RWPE1 (cell line): Measurements from ENCODE around the gene MMGT1.

Experiments
- CTCF ChIA-PET: fragments of 350-600 bp; sonication (Branson Sonifier 250); formaldehyde crosslinking; extraction: SDS; loops from one replicate; lab custom pipeline; 2021; lab: Yijun Ruan, JAX
- POLR2A ChIA-PET: fragments of 400-600 bp; formaldehyde crosslinking; extraction: SDS; loops from one replicate; lab custom pipeline; 2020; ENCODE audit warnings: antibody characterized with exemption; ENCODE audit not compliant: low non-redundant PET; lab: Yijun Ruan, JAX
- DNase-seq: peaks from one replicate; pipeline ENCODE4 v3.0.0; 2012; ENCODE audit warnings: low spot score
- H3K27ac ChIP-seq: fragments of 450-650 bp; 2 replicates; pipeline ENCODE4 v1.5.1; 2017
- TF ChIP-seq, protein P1 (sequence below): fragments of 450-650 bp; conservative IDR thresholded peaks from 2 replicates; pipeline ENCODE4 v1.5.1; 2017; ENCODE audit warnings: low read depth, mild to moderate bottlenecking

Gene MMGT1

DNA sequence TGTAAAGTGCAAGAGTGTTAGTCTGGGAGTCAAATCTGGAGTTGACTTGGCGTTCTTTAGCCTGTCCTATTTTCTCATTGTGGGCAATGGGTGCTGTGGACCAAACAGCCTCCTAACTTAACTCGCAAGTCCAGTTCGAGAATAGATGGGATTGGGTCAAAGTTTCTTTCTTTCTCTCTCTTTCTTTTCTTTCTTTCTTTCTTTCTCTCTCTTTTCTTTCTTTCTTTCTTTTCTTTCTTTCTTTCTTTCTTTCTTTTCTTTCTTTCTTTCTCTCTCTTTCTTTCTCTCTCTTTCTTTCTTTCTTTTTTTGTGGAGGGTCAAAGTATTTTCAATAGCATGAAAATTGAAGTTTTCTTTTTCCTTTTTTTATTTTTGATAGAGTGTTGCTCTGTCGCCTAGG is 14.5 kb upstream of the MMGT1 start:
- no peak for DNase-seq

DNA sequence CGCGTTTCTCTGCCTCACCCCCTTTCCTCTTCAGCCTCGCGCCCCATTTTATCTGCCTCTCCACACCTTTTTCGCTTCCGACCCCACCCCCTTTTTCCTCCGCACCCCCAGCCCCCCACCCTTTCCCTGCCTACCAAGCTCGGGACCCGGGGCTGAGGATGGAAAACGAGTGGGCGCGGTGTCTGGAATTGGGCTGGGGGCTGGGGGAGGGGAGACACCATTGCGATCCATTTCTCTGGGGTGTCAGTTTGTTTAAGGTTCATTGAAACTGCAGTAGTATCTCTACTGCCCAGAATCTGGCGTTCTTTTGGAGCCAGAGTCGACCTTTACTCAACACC is 12.2 kb upstream of the MMGT1 start:
- no peak for DNase-seq
- ChIA-PET POLR2A (no interaction called here), CTCF (no interaction called here)
- H3K27ac ChIP-seq, result peak overlapping the region; percentile 78
- TF ChIP-seq, protein P1, sequence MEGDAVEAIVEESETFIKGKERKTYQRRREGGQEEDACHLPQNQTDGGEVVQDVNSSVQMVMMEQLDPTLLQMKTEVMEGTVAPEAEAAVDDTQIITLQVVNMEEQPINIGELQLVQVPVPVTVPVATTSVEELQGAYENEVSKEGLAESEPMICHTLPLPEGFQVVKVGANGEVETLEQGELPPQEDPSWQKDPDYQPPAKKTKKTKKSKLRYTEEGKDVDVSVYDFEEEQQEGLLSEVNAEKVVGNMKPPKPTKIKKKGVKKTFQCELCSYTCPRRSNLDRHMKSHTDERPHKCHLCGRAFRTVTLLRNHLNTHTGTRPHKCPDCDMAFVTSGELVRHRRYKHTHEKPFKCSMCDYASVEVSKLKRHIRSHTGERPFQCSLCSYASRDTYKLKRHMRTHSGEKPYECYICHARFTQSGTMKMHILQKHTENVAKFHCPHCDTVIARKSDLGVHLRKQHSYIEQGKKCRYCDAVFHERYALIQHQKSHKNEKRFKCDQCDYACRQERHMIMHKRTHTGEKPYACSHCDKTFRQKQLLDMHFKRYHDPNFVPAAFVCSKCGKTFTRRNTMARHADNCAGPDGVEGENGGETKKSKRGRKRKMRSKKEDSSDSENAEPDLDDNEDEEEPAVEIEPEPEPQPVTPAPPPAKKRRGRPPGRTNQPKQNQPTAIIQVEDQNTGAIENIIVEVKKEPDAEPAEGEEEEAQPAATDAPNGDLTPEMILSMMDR, result no peak

More for the DNA sequence above, 14.5 kb upstream of the MMGT1 start:
- ChIA-PET POLR2A (no interaction called here), CTCF (no interaction called here)
- TF ChIP-seq, protein P1, result no peak
- no peak overlapping the region for H3K27ac ChIP-seq

DNA sequence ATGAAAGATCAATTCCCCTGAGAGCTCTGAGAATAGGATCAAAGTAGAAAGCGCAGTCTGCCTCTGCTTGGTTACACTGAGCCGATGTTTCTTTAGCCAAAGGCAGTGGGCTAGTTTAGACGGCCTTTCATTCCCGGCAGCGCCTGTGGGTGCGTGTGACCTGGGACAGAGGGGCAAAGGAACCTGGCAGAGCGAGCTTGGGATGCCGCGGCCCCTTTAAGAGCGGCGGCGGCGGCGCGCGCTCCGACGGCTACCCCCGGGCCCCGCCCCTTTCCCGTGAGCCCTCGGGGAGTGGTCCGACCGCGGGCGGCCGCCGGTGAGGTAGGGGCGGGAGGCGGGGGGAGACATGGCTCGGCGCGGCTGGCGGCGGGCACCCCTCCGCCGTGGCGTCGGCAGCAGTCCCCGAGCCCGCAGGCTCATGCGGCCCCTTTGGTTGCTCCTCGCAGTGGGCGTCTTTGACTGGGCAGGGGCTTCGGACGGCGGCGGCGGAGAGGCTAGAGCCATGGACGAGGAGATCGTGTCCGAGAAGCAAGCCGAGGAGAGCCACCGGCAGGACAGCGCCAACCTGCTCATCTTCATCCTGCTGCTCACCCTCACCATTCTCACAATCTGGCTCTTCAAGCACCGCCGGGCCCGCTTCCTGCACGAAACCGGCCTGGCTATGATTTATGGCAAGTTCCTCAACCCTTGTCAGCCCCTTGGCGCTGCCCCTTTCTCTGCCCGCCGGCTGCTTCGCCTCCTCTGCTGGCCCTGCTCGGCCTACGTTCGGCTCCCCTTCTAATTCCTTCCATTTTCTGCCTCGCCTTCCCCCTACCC is 11.6 kb upstream of the MMGT1 start, which contains the start of gene SLC9A6:
Gene SLC9A6, plus strand, starts transcription at position 279 of the 816 bp plus-strand sequence. Its CDS starts 224 bp downstream, at position 503.
- TF ChIP-seq, protein P1, result no peak
- ChIA-PET CTCF (no interaction called here), POLR2A (no interaction called here)
- peak within 1 kb of the TSS; percentile 78 for H3K27ac ChIP-seq
- peak; percentile 66 for DNase-seq

DNA sequence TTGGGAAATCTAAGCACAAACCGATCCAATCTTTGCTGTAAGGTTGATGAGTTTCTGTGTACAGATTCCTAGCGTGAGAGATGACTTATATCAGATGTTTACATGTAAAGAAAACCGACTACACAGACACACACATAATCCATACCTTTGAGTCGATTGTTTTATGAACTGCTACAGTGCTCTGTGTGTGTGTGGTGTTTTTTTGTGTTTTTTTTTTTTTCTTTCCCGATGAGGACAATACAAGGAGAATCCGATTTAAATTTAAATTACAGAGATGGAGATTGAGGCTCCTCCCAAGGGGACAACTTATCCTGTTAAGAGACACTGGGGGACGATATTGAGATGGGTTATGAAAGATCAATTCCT is 11.0 kb upstream of the MMGT1 start:
- peak overlapping the region; percentile 78 for H3K27ac ChIP-seq
- ChIA-PET POLR2A (no interaction called here), CTCF (interaction anchor here (1.0 kb wide), 1 partner anchor 15 kb away, joined by 4 read pairs; no protein-coding TSS in a partner anchor)
- no peak for DNase-seq
- TF ChIP-seq, protein P1, result no peak

DNA sequence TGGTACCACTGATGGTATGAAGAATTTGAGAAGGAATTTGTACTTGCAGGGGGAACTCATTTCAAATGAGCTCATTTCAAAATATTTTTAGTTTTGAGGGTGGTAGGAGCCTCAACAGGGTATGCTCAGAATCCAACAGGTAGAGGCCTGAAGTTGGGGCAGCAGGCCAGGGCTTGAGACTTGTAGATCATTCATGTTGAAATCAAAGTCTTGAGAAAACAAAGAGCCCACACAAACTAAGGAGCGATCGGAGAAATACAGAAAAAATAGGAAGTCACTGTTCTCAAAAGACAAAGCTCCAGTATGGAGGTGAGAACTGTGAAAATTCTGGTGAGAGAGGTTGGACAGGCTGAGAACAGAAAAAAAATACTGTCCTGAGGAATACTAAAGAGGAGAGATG is 10.5 kb upstream of the MMGT1 start:
- ChIA-PET POLR2A (no interaction called here), CTCF (interaction anchor here (1.0 kb wide), 1 partner anchor 15 kb away, joined by 4 read pairs; no protein-coding TSS in a partner anchor)
- DNase-seq, result no peak
- H3K27ac ChIP-seq, result no peak overlapping the region
- TF ChIP-seq, protein P1, result no peak

DNA sequence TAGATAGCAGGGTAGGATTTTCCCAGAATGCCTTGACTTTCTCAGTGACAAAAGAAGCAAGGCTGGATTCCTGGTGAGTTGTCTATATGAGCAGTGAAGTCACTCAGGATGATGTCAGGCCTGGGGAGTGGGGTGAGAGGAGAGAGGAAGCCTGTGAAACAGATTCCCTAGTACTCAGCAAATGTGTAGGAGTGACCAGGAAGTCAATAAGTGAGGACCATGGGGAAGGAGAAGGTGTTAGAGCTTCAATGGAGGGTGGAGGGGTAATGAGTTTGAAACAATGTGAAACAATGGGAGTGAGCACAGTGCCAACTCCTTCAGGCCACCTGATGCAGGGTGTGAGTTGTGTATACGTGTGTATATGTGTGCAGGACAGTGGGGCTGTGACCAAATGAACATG is 9.1 kb upstream of the MMGT1 start:
- TF ChIP-seq, protein P1, result no peak
- ChIA-PET POLR2A (no interaction called here), CTCF (no interaction called here)
- no peak for DNase-seq
- no peak overlapping the region for H3K27ac ChIP-seq
